Measurements from ENCODE around the gene PPP2R5C. TPM values are rescaled to one million over a fixed set of nuclear protein-coding genes. Genes with fewer than 3 reads are reported as not detected.

Gene PPP2R5C
- total RNA-seq, 1 experiment from 2014 or later = 301 TPM

- Histone ChIP-seq H4K20me1 (ENCODE audit: insufficient read depth, low read depth, low read length) (no peaks in the 10 kb centered on the region), H3K27me3 (ENCODE audit: low read length) (peaks cover 3% of the 10 kb centered on the region; the same call in 1 of the 2 replicates), H3K4me2 (ENCODE audit: low read depth, low read length, poor library complexity, severe bottlenecking) (no peak overlapping the region), H3K9me3 (ENCODE audit: low read length) (peaks cover 5% of the 10 kb centered on the region; the same call in 1 of the 2 replicates), H3K4me3 (ENCODE audit: low read length) (no peak overlapping the region), H3K79me2 (ENCODE audit: low read length) (no peaks in the 10 kb centered on the region), H3K27ac (ENCODE audit: low read length) (no peak overlapping the region), H3K9ac (ENCODE audit: low read length) (no peak overlapping the region), H3K9me2 (replicated peaks; ENCODE audit: insufficient read depth, low read length) (no peaks in the 10 kb centered on the region), H3K36me3 (ENCODE audit: insufficient read depth, low read length) (no peaks in the 10 kb centered on the region), H2AFZ (ENCODE audit: low read length) (no peak overlapping the region), H3K4me1 (ENCODE audit: low read length) (peaks cover 11% of the 10 kb centered on the region)
- DNase-seq = no peak
Measured at GRCh38 chr14:101716077-101716950, 45.2 kb upstream of the PPP2R5C start.

GRCh38 chr14:101716956-101717662, 44.4 kb upstream of the PPP2R5C start:
- Histone ChIP-seq H4K20me1 (ENCODE audit: insufficient read depth, low read depth, low read length) (no peaks in the 10 kb centered on the region), H2AFZ (ENCODE audit: low read length) (no peak overlapping the region; the same call in 1 of the 2 replicates), H3K9me3 (ENCODE audit: low read length) (peaks cover 5% of the 10 kb centered on the region; the same call in 1 of the 2 replicates), H3K36me3 (ENCODE audit: insufficient read depth, low read length) (no peaks in the 10 kb centered on the region), H3K27ac (ENCODE audit: low read length) (no peak overlapping the region), H3K79me2 (ENCODE audit: low read length) (no peaks in the 10 kb centered on the region), H3K4me3 (ENCODE audit: low read length) (no peak overlapping the region), H3K4me2 (ENCODE audit: low read depth, low read length, poor library complexity, severe bottlenecking) (peak overlapping the region; percentile 19), H3K9me2 (replicated peaks; ENCODE audit: insufficient read depth, low read length) (no peaks in the 10 kb centered on the region), H3K4me1 (ENCODE audit: low read length) (peaks cover 11% of the 10 kb centered on the region), H3K27me3 (ENCODE audit: low read length) (peaks cover 3% of the 10 kb centered on the region; the same call in 1 of the 2 replicates), H3K9ac (ENCODE audit: low read length) (no peak overlapping the region)
- DNase-seq = peak; percentile 65

DNA sequence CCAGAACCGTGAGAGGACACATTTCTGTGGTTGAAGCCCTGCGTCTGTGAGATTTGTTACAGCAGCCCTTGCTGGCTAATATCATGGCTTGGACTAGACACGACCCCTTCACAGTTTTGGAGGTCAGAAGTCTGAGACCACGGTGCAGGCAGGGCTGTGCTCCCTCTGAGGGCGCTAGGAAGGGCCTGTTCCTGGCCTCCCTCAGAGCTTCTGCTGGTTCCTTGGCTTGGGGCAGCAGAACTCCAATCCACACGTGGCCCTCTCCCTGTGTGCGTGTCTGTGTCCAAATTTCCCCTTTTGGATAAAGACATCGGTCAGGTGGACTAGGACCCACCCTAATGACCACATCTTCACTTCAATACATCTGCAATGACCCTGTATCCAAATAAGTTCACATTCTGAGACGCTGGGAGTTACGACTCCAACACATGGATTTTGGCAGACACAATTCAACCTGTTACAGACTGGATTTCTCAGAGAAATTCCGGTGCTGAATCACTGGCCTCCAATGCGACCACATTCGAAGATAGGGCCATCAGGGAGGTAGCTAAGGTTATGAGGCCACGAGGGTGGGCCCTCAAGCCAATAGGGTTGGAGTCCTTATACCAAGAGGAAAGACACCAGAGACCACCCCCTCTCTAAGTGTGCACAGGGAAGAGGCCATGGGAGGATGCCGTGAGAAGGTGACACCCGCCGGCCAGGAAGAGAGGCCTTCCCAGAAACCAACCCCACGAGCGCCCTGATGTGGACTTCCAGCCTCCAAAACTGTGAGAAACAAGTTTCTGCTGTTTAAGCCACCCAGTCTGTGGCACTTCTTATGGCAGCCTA, 43.6 kb upstream of the PPP2R5C start:
- Histone ChIP-seq H3K27me3 (ENCODE audit: low read length) (peaks cover 3% of the 10 kb centered on the region; the same call in 1 of the 2 replicates), H3K79me2 (ENCODE audit: low read length) (no peaks in the 10 kb centered on the region), H3K36me3 (ENCODE audit: insufficient read depth, low read length) (no peaks in the 10 kb centered on the region), H3K4me3 (ENCODE audit: low read length) (no peak overlapping the region), H4K20me1 (ENCODE audit: insufficient read depth, low read depth, low read length) (no peaks in the 10 kb centered on the region), H3K9me3 (ENCODE audit: low read length) (peaks cover 5% of the 10 kb centered on the region; the same call in 1 of the 2 replicates), H3K27ac (ENCODE audit: low read length) (no peak overlapping the region), H3K9me2 (replicated peaks; ENCODE audit: insufficient read depth, low read length) (no peaks in the 10 kb centered on the region), H3K4me1 (ENCODE audit: low read length) (peaks cover 11% of the 10 kb centered on the region), H3K9ac (ENCODE audit: low read length) (no peak overlapping the region), H3K4me2 (ENCODE audit: low read depth, low read length, poor library complexity, severe bottlenecking) (peak overlapping the region; percentile 19), H2AFZ (ENCODE audit: low read length) (no peak overlapping the region; the same call in 1 of the 2 replicates)
- no peak for DNase-seq

- Histone ChIP-seq H3K4me2 (ENCODE audit: low read depth, low read length, poor library complexity, severe bottlenecking) (no peak overlapping the region), H4K20me1 (ENCODE audit: insufficient read depth, low read depth, low read length) (no peaks in the 10 kb centered on the region), H3K9ac (ENCODE audit: low read length) (no peak overlapping the region)
Measured at GRCh38 chr14:101719045-101719645, 42.4 kb upstream of the PPP2R5C start.

GRCh38 chr14:101719708-101720107, 41.8 kb upstream of the PPP2R5C start:
- no peak overlapping the region for H3K4me3 ChIP-seq (ENCODE audit: low read length)
- H4K20me1 ChIP-seq (ENCODE audit: insufficient read depth, low read depth, low read length) = no peaks in the 10 kb centered on the region
- H3K27ac ChIP-seq (ENCODE audit: low read length) = no peak overlapping the region
- no peak overlapping the region for H3K9ac ChIP-seq (ENCODE audit: low read length)
- no peaks in the 10 kb centered on the region for H3K9me2 ChIP-seq (replicated peaks; ENCODE audit: insufficient read depth, low read length)
- DNase-seq = no peak
- H3K4me2 ChIP-seq (ENCODE audit: low read depth, low read length, poor library complexity, severe bottlenecking) = no peak overlapping the region
- H3K36me3 ChIP-seq (ENCODE audit: insufficient read depth, low read length) = no peaks in the 10 kb centered on the region
- peaks cover 11% of the 10 kb centered on the region for H3K4me1 ChIP-seq (ENCODE audit: low read length)
- no peaks in the 10 kb centered on the region; the same call in 1 of the 2 replicates for H3K9me3 ChIP-seq (ENCODE audit: low read length)
- H2AFZ ChIP-seq (ENCODE audit: low read length) = peak overlapping the region; percentile 3; the same call in 1 of the 2 replicates
- no peaks in the 10 kb centered on the region for H3K79me2 ChIP-seq (ENCODE audit: low read length)
- no peaks in the 10 kb centered on the region for H3K27me3 ChIP-seq (ENCODE audit: low read length)

More at GRCh38 chr14:101719045-101719645, 42.4 kb upstream of the PPP2R5C start:
- Histone ChIP-seq H3K36me3 (ENCODE audit: insufficient read depth, low read length) (no peaks in the 10 kb centered on the region), H3K79me2 (ENCODE audit: low read length) (no peaks in the 10 kb centered on the region), H3K27me3 (ENCODE audit: low read length) (peaks cover 3% of the 10 kb centered on the region; the same call in 1 of the 2 replicates), H3K9me2 (replicated peaks; ENCODE audit: insufficient read depth, low read length) (no peaks in the 10 kb centered on the region), H3K9me3 (ENCODE audit: low read length) (peaks cover 5% of the 10 kb centered on the region; the same call in 1 of the 2 replicates), H3K27ac (ENCODE audit: low read length) (no peak overlapping the region), H3K4me1 (ENCODE audit: low read length) (peaks cover 11% of the 10 kb centered on the region), H3K4me3 (ENCODE audit: low read length) (no peak overlapping the region), H2AFZ (ENCODE audit: low read length) (peak overlapping the region; percentile 3; the same call in 1 of the 2 replicates)
- DNase-seq = no peak

DNA sequence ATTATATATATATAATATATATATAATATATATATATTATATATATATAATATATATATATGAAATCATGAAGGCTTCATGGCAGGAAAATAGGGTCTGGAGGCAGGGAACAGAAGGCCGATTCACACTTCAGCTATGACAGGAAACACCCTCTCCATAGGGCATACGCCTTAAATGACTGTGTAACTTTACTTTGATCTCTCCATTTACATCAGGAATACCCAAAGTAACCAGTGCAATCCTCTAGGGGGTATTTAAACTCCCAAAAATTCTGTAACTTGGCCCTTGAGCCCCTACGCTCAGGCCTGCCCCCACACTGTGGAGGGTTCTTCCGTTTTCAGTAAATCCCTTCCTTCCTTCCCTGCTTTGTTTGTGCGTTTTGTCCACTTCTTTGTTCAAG, 40.4 kb upstream of the PPP2R5C start:
- Histone ChIP-seq H3K9me3 (ENCODE audit: low read length) (no peaks in the 10 kb centered on the region), H3K27ac (ENCODE audit: low read length) (no peak overlapping the region), H3K9me2 (replicated peaks; ENCODE audit: insufficient read depth, low read length) (no peaks in the 10 kb centered on the region), H3K79me2 (ENCODE audit: low read length) (no peaks in the 10 kb centered on the region), H3K27me3 (ENCODE audit: low read length) (no peaks in the 10 kb centered on the region), H2AFZ (ENCODE audit: low read length) (no peak overlapping the region), H4K20me1 (ENCODE audit: insufficient read depth, low read depth, low read length) (no peaks in the 10 kb centered on the region), H3K4me2 (ENCODE audit: low read depth, low read length, poor library complexity, severe bottlenecking) (no peak overlapping the region), H3K36me3 (ENCODE audit: insufficient read depth, low read length) (no peaks in the 10 kb centered on the region), H3K9ac (ENCODE audit: low read length) (no peak overlapping the region), H3K4me3 (ENCODE audit: low read length) (no peak overlapping the region), H3K4me1 (ENCODE audit: low read length) (peaks cover 11% of the 10 kb centered on the region)
- no peak for DNase-seq

GRCh38 chr14:101721951-101722661, 39.4 kb upstream of the PPP2R5C start:
- H4K20me1 ChIP-seq (ENCODE audit: insufficient read depth, low read depth, low read length) = no peaks in the 10 kb centered on the region
- H3K79me2 ChIP-seq (ENCODE audit: low read length) = no peaks in the 10 kb centered on the region
- no peak for DNase-seq
- no peak overlapping the region for H3K4me3 ChIP-seq (ENCODE audit: low read length)
- H3K27ac ChIP-seq (ENCODE audit: low read length) = no peak overlapping the region
- no peaks in the 10 kb centered on the region for H3K9me2 ChIP-seq (replicated peaks; ENCODE audit: insufficient read depth, low read length)
- H3K4me1 ChIP-seq (ENCODE audit: low read length) = peaks cover 7% of the 10 kb centered on the region
- H3K9me3 ChIP-seq (ENCODE audit: low read length) = no peaks in the 10 kb centered on the region
- H2AFZ ChIP-seq (ENCODE audit: low read length) = no peak overlapping the region
- no peaks in the 10 kb centered on the region for H3K27me3 ChIP-seq (ENCODE audit: low read length)
- H3K36me3 ChIP-seq (ENCODE audit: insufficient read depth, low read length) = no peaks in the 10 kb centered on the region
- no peak overlapping the region for H3K9ac ChIP-seq (ENCODE audit: low read length)
- no peak overlapping the region for H3K4me2 ChIP-seq (ENCODE audit: low read depth, low read length, poor library complexity, severe bottlenecking)
